Adrenal gland (tissue), 5 donors: ENCODE data around the gene WNT3.

Source experiments
- CTCF ChIP-seq, 6 experiments: fragments of 450-650 bp in 4 of 6; fragments of 200-600 bp in 2 of 6; sonication (generic) in 1 of 6; IDR thresholded peaks; 1 replicate in 5 of 6; 2 replicates in 1 of 6; pipeline versions ENCODE4 v1.5.1 to v1.8.0; 2016 to 2021; ENCODE audit warnings: antibody characterized with exemption in 6 of 6, mild to moderate bottlenecking in 2 of 6, moderate library complexity in 1 of 6
- POLR2A ChIP-seq, 2 donors: fragments of 450-650 bp; IDR thresholded peaks; one replicate each; pipeline ENCODE4 v1.6.1; 2017; ENCODE audit warnings: antibody characterized with exemption in 2 of 2, mild to moderate bottlenecking in 2 of 2, moderate library complexity in 1 of 2
- donor health status: DM: no; HTN: no; CAD: no.

GRCh38 chr17:46777943-46778915 is 40.3 kb downstream of the WNT3 start:
- TF ChIP-seq CTCF (IDR thresholded peaks at IDR 0.05) (no peak), POLR2A (IDR thresholded peaks at IDR 0.05) (no peak)
